HG03558 (cell line): ENCODE data around the gene TXNL1.
"Not testable (repeated sequence)": the region's sequence is repeated elsewhere in the genome, so short reads cannot be mapped to it uniquely, and the experiment has no call there.

Experiments used
- ATAC-seq: cut with Tn5 transposase; IDR thresholded peaks from one replicate; pipeline ENCODE4 v1.9.1; 2021; ENCODE audit warnings: moderate number of reproducible peaks; ENCODE audit not compliant: unreplicated experiment; ENCODE audit errors: extremely low read depth

Gene TXNL1

DNA sequence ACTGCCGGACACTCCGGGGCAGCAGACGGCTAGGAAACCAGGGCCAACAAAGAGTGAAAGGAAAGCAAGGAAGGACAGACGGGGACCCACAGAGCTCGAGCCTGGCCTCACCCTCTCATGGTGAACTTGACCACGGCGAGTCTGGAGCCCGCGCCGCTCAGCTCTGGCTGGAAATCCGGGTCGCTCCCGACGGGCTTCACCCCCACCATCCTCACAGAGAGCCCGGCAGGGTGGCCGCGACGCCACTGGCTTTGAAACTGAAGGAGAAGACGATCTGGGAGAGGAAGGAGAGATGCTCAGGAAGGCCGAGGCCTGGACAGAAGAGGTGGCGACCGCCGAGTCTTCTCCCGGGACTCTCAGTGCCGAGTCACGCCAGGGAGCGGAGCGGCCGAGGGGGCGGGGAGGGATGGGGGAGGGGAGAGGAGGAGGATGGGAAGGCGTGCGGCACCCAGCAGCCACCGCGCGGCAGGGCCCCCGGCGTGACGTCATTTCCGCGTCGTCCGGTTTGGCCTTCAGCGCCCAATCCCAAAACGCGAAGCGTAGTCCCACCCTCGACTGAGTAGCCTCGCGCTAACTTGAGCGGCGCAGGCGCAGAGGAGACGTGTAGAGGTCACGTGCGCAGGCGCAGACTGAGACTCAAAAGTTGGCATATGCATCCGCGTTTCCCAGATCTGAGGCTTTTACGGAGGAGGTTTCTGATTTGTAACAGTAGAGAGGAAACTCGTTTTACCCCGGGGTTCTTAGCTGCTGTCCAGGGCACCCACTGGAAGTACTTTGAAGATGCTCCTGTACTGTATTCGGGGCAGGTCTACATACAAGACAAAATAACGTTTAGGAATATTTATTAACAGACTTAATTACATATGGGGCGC lies at the start of gene TXNL1:
Gene TXNL1, minus strand, starts transcription at position 361 of the 872 bp plus-strand sequence. Its CDS starts 152 bp downstream, at position 209.
- peak; percentile 91 for ATAC-seq

DNA sequence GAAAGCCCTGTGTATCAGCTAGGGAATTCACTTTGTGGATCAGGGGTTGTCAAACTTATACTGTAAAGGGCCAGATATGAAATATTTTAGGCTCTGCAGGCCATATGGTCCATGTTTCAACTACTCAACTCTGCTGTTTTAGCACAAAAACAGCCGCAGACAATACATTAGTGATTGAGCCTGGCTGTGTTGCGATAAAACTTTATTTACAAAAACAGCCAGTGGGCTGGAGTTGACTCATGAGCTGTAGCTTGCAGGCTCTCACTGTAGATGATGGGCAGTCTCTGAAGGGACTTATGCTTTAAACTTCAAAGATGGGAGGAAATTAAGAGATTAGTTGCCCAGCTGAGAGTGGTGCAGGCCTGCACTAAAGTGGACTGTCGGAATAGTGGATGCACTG lies 45.9 kb upstream of the TXNL1 start:
- ATAC-seq: no peak

DNA sequence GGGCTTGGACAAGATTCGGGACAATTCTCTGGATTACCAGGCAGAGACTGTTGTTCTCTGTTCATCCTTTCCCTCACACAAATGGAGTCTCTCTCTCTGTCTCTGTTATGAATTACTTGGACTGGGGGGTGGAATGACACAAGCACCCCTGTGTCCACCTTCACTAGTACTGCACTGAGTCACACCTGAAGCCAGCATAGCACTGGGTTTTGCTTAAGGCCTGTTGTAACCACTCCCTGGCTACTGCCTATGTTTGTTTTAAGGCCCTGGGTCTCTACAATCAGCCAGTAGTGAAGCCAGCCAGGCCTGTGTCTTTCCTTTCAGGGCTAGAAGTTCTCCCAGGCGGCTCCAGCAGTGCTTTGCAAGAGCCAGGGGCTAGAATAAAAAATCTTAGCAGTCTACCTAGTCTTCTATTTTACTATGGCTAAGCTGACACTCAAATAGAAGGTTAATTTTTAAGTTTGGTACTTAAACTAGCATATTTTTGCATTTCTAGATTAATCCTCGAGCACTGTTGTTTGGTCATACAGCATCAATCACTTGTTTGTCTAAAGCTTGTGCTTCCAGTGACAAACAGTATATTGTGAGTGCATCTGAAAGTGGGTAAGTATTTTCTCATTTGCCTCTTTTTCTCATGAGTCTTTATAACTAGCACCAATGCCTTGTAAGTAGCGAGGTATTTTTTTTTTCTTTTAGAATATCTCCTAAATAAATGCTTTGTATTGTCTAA lies 40.6 kb upstream of the TXNL1 start:
- ATAC-seq: no peak

DNA sequence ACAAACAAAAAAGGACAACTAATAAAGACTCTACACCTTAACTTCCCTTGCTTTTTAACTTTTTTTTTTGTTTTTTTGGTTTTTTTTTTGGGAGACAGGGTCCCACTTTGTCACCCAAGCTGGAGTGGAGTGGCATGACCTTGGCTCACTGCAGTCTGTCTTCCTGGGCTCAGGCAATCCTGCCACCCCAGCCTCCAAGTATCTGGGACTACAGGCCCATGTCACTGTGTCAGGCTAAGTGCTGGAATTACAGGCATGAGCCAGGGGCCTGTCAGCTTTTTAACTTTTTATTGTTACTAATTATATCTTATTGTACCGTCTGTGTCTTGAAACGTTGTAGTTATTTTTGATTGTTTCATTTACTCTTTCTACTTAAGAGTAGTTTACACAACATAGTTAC lies 38.2 kb upstream of the TXNL1 start:
- ATAC-seq: no peak

DNA sequence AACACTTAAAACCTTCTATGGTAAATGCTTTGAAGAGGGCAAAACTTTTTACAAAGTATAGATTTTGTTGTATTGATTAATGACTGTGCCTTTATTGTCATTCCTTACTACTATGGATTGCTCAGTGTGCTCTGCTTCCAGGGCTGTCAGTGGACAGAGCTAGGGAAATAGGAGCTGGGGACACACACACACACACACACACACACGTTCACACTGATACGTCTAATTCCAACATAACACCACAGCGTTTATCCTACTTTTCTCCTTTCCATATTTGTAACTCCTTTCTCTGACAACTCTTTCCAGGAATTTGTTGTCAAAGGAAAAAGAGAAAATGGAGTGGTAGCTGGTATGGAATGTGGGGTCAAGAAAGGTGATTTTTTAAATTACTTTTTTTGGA lies 34.6 kb upstream of the TXNL1 start:
- no peak for ATAC-seq

DNA sequence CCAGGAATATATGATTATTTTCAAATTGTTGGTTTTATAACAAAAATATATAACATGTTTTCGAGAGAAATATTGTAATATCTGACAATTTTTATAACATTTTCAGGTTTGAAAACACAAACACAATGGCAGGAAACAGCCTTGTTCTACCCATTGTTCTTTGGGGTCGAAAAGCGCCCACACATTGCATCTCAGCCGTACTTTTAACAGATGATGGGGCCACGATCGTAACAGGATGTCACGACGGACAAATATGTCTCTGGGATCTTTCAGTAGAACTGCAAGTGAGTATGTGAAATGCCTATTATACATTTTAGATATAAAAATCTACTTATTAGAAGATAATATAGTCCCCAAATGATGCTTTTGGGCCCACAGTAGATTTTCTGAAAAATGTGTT lies 34.0 kb upstream of the TXNL1 start:
- no peak for ATAC-seq

DNA sequence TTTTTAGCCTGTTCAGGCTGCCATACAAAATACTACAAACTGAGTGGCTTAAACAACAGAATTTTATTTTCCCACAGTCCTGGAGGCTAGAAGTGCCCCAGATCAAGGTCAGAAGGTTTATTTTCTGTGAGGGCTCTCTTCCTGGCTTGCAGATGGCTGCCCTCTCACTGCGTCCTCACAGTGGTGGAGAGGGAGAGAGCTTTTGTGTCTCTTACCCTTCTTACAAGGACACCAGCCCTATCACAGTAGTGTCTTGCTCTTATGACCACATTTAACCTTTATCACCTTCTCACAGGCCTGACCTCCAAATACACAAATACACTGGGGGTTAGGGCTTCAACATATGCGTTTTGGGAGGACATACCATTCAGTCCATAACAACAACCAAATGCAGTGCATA lies 24.5 kb upstream of the TXNL1 start:
- no peak for ATAC-seq

DNA sequence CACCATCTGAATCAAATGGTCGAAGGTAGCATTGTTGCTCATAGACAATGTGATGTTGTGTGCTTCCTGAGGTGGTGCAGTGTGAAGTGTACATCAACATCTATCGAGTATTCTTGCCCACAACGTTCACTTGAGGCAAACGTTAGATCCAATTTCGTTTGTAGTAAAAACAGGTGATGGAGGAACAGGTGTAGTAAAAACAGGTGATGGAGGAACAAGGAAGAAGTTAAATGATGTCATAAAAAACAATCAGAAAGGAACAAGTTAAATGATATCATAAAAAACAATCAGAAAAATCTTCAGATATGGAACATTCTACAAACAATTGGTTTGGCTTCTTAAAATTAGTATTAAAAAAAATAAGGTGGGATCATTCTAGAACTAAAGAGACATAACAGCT lies 24.1 kb upstream of the TXNL1 start:
- ATAC-seq: no peak

DNA sequence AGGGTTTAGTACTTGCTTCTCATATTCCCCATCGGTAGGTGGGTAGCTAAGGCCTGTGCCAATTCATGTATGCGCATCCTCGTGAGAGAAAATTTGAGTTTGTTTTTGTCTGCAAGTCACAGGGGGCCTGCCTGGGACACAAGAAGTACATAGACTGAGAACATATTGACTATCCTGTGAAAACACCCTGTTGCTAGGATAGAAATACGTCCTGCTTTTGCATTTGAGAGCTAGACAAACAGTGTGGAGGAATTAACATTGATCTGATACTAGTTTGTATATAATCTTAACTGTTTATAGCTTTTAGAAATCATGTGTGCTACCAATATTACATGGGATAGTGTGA lies 23.6 kb upstream of the TXNL1 start:
- no peak for ATAC-seq

DNA sequence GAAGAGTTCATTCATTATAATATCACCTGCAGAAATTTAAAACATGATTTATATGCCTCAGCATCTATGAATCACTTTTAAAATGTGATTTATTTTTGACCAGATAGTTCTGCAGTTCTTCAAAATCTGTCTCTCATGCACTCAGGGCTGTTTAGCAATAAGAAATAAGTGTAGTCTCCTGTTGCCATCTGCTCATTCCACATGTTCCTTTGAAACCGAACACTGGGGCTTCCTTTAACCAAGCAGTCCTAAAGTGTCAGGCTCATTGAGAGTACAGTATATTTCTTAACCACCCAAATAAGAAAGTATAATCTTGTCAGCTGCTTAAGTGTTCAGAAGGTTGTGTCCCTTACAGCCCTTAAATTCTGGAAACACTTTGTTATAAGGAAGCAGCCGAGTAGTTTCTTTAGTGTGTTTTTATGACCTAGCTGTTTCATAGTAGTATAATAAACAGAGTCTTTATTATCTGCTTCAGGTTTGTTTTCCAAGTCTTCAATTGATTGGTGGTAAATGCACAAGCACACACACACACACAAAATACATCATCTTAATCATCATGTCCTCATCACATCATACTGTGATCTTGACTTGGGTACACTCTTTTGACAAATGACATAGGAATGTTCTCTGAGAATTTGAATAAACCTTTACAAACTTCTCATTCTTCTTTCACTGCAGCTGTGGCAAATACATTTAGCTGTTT lies 23.1 kb upstream of the TXNL1 start:
- no peak for ATAC-seq

DNA sequence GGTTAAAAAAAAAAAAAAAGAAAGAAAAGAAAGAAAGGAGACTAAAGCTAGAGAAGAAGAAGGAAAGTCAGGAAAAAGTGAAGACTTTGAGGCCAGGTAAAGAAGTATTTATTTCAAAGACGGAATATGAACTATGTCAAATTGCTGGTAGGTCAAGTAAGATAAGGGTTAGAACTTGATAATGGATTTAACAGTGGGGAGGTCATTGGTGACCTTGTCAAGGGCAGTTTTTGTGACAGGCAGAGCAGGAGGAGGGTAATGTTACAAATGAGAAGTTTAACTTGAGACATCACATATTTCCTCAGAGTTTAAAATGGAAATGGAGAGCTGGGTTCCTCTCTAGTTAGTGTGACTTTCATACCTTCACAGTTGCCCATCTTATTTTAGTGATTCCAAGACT lies 22.3 kb upstream of the TXNL1 start:
- ATAC-seq: no peak

DNA sequence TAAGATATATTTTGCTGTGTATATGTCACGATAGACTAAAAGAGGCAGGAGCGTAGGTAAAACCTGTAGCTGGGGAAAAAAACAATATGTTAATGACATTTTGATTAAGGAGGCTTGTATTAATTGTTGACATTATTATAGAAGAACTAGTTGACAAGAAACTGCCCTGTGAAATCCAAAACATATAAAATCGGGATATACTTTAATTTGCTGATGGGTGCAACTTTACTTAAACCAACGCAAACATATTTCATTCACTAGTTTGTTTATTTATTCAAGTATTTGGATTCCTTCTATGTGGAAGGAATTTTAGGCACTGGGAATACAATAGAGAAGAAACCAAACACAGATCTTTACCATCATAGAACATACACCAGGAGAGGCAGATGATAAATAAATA lies 20.7 kb upstream of the TXNL1 start:
- no peak for ATAC-seq

DNA sequence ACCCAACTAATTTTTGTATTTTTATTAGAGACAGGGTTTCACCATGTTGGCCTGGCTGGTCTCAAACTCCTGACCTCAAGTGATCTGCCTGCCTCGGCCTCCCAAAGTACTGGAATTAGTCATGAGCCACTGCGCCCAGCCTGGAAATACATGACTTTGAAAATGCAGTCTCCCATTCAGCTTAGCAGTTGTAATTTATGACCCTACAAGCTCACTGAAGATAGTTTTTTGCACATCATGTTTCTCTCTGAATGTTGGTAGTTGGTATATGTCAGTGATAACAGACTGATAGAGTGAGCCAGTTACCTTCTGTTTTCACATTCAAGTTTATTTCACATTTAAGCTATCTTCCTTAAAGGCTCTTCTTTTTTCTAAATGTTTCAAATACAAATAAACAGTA lies 19.9 kb upstream of the TXNL1 start:
- ATAC-seq: no peak

DNA sequence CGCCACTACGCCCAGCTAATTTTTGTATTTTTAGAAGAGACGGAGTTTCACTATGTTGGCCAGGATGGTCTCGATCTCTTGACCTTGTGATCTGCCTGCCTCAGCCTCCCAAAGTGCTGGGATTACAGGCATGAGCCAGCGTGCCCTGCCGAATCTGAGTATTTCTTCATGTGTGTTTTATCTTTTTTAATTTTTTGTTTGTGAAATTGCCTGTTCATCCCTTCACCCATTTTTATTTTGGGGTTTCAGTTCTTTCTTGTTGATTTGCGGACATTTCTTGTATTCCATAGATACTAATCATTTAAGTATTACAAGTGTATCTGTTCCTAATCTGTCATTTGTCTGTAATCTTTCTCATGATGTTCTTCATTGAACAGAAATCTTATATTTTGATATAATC lies 15.9 kb upstream of the TXNL1 start:
- not testable (repeated sequence) for ATAC-seq

DNA sequence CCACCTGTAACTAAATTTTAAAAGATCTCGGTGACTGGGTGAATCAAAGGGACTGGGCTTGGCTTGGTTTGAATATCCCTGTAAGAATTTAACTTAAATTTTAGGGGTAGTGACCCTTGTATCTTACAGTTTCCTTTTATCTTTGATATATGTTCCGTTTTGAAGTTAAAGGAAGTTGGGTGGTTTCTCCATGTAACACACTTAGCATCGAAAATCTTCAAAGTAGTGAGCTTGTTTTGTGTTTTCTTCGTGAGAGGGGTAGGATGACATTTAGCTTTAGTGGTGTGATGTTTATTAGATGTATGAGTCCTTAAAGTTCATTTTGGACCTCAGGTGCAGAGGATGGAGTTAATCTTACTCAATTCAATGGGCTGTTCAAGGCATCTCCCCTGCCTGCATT lies 14.4 kb upstream of the TXNL1 start:
- no peak for ATAC-seq

DNA sequence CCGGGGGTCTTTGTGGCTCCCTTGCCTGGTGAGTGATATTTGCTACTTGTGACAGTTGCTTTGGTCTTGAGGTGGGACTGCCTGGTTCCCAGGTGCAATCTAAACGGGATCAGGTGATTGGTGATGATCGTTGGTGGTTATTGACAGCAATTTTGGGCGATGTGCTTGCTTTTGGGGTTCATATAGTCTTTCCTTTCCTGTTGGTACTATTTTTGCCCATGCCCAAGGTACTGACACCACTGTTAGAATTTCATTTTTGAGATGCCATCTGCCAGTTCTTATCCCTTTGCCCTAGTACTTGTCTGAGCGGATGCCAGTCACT lies 13.3 kb upstream of the TXNL1 start:
- no peak for ATAC-seq

DNA sequence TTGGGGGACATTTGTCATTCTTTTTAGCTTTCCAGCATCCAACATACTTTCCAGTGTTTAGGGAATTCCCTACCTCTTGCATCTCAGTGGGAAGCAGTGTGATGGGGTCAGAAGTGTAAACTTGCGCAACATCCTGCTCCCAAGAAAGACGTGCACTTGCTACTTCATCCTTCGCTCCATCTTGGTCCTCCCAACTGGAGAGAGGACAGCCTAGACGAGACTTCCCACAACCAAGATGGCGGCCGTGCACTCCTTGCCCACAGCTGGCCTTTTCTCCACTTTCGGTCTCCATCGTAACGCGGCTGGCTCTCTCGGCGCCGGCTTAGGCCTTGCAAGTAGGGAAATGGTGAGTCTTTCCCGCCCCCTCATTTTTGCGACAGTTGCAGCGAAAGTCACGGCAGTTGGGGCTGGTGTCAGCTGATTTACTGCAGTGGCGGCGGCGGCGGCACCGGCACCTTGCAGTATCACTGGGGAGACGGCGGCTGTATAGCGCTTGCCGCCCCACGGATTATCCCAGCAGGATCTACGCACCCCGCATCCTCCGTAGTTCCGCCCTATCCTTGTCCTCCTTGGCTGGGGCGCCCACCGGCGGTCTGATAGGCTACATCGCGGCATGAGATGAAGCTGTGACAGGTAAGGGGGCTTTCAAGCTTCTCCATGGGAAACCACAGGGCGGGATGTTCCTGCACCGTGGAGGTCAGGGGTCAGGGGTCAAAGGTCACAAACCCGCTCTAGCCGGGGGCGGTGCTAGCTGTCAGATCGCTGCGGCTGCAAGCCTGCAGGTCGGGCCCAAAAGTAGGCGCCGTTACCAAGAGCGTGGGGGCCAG lies 12.8 kb upstream of the TXNL1 start, which contains the start of gene WDR7:
Gene WDR7, plus strand, starts transcription at position 416 of the 827 bp plus-strand sequence. CDS start 21,157 bp downstream, outside the sequence.
- ATAC-seq: peak; percentile 93

DNA sequence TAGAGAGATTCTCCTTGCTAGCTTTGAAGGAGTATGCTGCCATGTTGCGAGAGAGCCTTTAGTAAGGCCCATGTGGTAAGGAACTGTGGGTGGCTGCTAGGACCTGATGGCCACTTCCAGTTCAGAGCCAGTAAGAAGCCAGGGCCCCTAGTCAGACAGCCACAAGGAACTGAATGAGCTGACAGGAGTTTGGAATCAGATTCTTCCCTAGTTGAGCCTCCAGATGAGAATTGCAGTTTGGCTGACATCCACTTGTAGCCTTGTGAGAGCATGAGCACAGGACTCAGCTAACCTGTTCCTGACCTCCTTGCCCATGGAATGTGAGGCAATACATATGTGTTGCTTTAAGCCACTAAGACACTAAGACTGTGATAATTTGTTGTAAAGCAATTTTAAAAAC lies 11.6 kb upstream of the TXNL1 start:
- no peak for ATAC-seq

DNA sequence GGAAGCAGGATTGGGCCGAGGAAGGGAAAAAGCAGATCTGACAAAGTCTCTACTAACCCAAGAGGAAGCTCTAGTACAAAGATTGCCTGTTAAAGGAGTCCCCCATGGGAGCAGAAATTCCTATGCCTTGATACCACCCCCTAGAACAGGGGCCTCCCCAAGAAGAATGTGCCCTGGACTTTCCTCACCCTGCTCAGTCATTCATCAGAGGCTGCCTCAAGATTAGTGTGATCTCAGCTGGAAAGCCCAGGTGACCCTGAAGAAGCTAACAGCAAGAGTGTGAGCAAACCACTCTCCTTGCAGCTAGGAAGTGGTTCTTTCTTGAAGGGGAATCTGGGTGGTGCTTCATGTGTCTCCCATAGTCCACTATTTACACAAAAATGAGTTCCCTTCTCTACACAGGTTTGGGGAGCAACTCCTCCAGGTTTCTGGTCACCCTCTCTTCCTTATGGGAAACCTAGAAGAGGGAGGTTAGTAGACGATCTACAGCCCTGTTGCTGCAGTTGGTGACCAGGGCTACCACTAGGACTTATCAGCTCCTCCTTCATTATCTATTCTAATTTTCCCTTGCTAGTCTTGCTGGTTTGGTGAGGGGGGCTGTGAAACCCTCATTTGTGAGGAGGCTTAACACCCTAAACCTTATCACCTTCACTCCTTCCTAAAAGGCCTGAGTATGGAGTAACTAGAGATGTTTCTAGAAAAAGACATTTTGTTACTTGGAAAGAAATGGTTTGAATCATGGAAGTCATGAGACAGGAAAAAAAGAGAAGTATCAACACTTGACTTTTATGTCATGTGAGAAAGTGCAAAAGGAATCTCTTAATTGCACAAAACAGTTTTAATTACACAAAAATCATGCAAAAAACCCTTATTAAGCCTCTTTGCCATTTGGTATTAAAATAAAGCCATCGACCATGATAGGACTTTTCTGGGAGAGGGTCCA lies 9.8 kb upstream of the TXNL1 start:
- ATAC-seq: no peak
